Thyroid gland (tissue), 4 donors: ENCODE results near the gene TNS3. TPM values are rescaled to one million over a fixed set of nuclear protein-coding genes. Genes with fewer than 3 reads are reported as not detected.
"Not testable (repeated sequence)": the region's sequence is repeated elsewhere in the genome, so short reads cannot be mapped to it uniquely, and the experiment has no call there.

Experiments
- DNase-seq, 2 donors: peaks; one replicate each; pipeline ENCODE4 v3.0.0-alpha.2; 2019
- H3K27ac ChIP-seq, 3 donors: fragments of 200-600 bp; sonication (generic); 1 replicate in 2 of 3; 2 replicates in 1 of 3; pipeline ENCODE4 v1.5.1; 2016 to 2019; ENCODE audit warnings: mild to moderate bottlenecking in 1 of 3, moderate library complexity in 1 of 3
- H3K27me3 ChIP-seq: fragments of 200-600 bp; sonication (generic); one replicate; pipeline ENCODE4 v1.5.1; 2019
- H3K36me3 ChIP-seq, 2 donors: fragments of 200-600 bp; sonication (generic); one replicate each; pipeline ENCODE4 v1.5.1; 2016 to 2019
- H3K4me1 ChIP-seq, 2 donors: fragments of 200-600 bp; sonication (generic); one replicate each; pipeline ENCODE4 v1.5.1; 2017 to 2019
- H3K4me3 ChIP-seq, 3 donors: fragments of 200-600 bp; sonication (generic); replicated peaks in 1 of 3; 1 replicate in 2 of 3; 2 replicates in 1 of 3; pipeline ENCODE4 v1.5.1; 2016; ENCODE audit warnings: mild to moderate bottlenecking in 1 of 3
- H3K9me3 ChIP-seq: fragments of 200-600 bp; sonication (generic); one replicate; pipeline ENCODE4 v1.5.1; 2017
- POLR2A ChIP-seq, 2 donors: fragments of 450-650 bp; IDR thresholded peaks; one replicate each; pipeline ENCODE4 v1.6.1; 2017; ENCODE audit warnings: antibody characterized with exemption in 2 of 2, mild to moderate bottlenecking in 2 of 2, moderate library complexity in 1 of 2
- WGBS, 2 donors: methylation state at CpG; one replicate each; pipeline ENCODE4 v1.1.5; 2017; 5-methylcytosine and 5-hydroxymethylcytosine counted together
- intact Hi-C: fragments of 100-400 bp; cut with DNase I; formaldehyde crosslinking; loops from one replicate; pipeline ENCODE4 v1.15.1; 2023
- total RNA-seq, 4 donors: library from RNA; depleted of rRNA; stranded (reverse); fragments of >200 nt; gene quantifications; one replicate each; pipeline ENCODE4 v1.2.3, GENCODE V29; 2016
- TF ChIP-seq, protein P1 (sequence below), 6 experiments: fragments of 200-600 bp in 3 of 6; fragments of 450-650 bp in 3 of 6; sonication (generic) in 3 of 6; IDR thresholded peaks; one replicate each; pipeline ENCODE4 v1.5.1; 2016 to 2019; ENCODE audit warnings: antibody characterized with exemption in 6 of 6, mild to moderate bottlenecking in 2 of 6, inconsistent platforms in 1 of 6, moderate library complexity in 1 of 6

Gene TNS3
- total RNA-seq, 4 donors from 2014 or later: 65.8 to 93.0 (median 80.7) TPM

GRCh38 chr7:47586925-47587324 lies 5.0 kb upstream of the TNS3 start:
- H3K36me3 ChIP-seq: no peaks in the 10 kb centered on the region
- WGBS, 2 donors: 81% methylated on average over 3 of the region's 3 CpGs
- H3K4me1 ChIP-seq: peaks cover 29 to 62% of the 10 kb centered on the region in 2 donors
- TF ChIP-seq POLR2A (IDR thresholded peaks at IDR 0.05): no peak
- TF ChIP-seq, protein P1, sequence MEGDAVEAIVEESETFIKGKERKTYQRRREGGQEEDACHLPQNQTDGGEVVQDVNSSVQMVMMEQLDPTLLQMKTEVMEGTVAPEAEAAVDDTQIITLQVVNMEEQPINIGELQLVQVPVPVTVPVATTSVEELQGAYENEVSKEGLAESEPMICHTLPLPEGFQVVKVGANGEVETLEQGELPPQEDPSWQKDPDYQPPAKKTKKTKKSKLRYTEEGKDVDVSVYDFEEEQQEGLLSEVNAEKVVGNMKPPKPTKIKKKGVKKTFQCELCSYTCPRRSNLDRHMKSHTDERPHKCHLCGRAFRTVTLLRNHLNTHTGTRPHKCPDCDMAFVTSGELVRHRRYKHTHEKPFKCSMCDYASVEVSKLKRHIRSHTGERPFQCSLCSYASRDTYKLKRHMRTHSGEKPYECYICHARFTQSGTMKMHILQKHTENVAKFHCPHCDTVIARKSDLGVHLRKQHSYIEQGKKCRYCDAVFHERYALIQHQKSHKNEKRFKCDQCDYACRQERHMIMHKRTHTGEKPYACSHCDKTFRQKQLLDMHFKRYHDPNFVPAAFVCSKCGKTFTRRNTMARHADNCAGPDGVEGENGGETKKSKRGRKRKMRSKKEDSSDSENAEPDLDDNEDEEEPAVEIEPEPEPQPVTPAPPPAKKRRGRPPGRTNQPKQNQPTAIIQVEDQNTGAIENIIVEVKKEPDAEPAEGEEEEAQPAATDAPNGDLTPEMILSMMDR (IDR thresholded peaks at IDR 0.05): no peak
- H3K27ac ChIP-seq: peak overlapping the region in 2 of 3 donors; percentile 46 to 95
- no peaks in the 10 kb centered on the region for H3K9me3 ChIP-seq
- intact Hi-C loops: no loop called here
- H3K27me3 ChIP-seq: no peaks in the 10 kb centered on the region
- no peak overlapping the region for H3K4me3 ChIP-seq
- peak in 1 of 2 donors; percentile 34 for DNase-seq

DNA sequence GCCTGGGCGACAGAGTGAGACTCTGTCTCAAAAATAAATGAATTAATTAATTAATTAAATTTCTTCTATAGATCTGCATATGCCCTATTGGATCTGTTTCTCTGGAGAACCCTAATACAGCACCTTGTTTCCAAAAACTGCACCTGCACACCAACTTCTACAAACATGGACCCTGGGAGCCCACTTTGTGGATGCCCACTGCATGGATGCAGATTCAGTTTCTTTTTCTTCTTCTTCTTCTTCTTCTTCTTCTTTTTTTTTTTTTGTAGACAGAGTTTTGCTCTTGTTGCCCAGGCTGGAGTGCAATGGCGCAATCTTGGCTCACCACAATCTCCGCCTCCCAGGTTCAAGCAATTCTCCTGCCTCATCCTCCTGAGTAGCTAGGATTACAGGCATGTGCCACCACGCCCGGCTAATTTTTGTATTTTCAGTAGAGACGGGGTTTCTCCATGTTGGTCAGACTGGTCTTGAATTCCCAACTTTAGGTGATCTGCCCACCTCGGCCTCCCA lies 4.3 kb upstream of the TNS3 start:
- H3K36me3 ChIP-seq, H3K27me3 ChIP-seq, H3K9me3 ChIP-seq, DNase-seq, H3K4me3 ChIP-seq, intact Hi-C loops, H3K27ac ChIP-seq: not testable (repeated sequence)
- WGBS, 2 donors: 85 to 87% methylated on average over 7 of the region's 7 CpGs
- peaks cover 26 to 56% of the 10 kb centered on the region in 2 donors for H3K4me1 ChIP-seq

DNA sequence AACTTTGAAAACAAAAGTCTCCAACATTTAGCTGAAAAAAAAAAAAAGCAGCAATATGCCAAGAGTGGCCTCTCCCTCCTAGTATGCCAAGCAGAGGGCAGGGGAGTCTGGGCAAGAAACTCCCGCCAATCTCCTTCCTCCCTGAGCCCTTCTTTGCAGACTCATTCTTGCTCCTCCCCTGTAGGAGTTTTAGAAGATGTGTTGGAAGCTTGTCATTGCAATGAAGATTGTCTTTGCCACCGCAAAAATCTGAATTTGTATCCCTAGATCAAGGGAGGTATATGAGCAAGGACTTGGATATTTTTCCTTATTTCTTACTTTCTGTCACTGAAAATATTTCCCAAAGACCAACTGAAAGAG lies 2.6 kb upstream of the TNS3 start:
- Histone ChIP-seq H3K27ac (peak overlapping the region; percentile 64 to 85 (median 73)), H3K9me3 (no peaks in the 10 kb centered on the region), H3K4me3 (no peak overlapping the region), H3K4me1 (peaks cover 31 to 54% of the 10 kb centered on the region in 2 donors), H3K36me3 (no peaks in the 10 kb centered on the region), H3K27me3 (no peaks in the 10 kb centered on the region)
- WGBS, 2 donors: 54 to 69% methylated on average over 2 of the region's 2 CpGs
- intact Hi-C loops: no loop called here
- peak in 1 of 2 donors; percentile 43 for DNase-seq
- TF ChIP-seq POLR2A (IDR thresholded peaks at IDR 0.05): no peak
- TF ChIP-seq, protein P1 (IDR thresholded peaks at IDR 0.05): no peak

DNA sequence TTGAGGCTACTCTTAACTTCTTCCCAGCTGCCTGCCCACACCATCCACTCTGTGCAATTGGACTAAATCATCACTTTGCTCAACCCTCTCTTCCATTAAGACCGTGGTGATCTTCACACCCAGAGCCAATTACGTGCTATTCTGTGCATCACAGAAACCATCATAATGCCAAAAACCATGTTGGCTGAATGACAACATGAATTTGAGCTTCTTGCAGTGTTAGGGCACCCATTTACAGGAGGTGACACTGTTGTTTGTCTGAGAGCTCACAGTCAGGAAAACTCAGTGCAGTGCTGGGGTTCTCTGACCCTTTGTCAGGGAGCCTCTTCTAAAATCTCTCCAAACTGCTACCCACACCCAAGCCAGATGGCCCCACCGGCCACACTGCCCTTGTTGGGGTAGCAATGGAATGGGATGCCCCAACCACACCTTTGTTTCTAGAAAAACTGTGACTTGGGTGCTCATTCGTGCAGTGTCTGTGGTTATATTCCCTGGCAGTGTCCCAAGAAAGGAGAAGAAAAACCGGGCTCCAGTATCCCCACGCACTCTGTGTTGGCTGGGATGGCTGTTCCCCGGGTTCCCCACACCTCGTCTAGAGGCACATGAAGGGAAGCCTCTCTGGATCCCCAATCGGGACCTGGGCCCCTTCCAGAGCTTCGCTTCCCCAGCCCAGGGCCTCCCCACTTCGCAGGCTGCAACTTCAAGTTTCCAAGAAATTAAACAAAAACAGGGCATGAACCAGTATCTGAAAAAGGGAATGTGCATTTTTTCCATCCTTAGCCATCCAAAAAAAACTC lies 2.0 kb upstream of the TNS3 start:
- 48 to 55% methylated on average over 10 of the region's 11 CpGs for WGBS, 2 donors
- no peaks in the 10 kb centered on the region for H3K27me3 ChIP-seq
- H3K36me3 ChIP-seq: no peaks in the 10 kb centered on the region
- no peaks in the 10 kb centered on the region for H3K9me3 ChIP-seq
- TF ChIP-seq POLR2A (IDR thresholded peaks at IDR 0.05): no peak
- TF ChIP-seq, protein P1 (IDR thresholded peaks at IDR 0.05): peak in 1 of 6 experiments; percentile 27
- H3K27ac ChIP-seq: peak overlapping the region; percentile 64 to 85 (median 73)
- peak in 1 of 2 donors; percentile 40 for DNase-seq
- intact Hi-C loops: no loop called here
- H3K4me3 ChIP-seq: no peak overlapping the region
- peaks cover 31 to 60% of the 10 kb centered on the region in 2 donors for H3K4me1 ChIP-seq

DNA sequence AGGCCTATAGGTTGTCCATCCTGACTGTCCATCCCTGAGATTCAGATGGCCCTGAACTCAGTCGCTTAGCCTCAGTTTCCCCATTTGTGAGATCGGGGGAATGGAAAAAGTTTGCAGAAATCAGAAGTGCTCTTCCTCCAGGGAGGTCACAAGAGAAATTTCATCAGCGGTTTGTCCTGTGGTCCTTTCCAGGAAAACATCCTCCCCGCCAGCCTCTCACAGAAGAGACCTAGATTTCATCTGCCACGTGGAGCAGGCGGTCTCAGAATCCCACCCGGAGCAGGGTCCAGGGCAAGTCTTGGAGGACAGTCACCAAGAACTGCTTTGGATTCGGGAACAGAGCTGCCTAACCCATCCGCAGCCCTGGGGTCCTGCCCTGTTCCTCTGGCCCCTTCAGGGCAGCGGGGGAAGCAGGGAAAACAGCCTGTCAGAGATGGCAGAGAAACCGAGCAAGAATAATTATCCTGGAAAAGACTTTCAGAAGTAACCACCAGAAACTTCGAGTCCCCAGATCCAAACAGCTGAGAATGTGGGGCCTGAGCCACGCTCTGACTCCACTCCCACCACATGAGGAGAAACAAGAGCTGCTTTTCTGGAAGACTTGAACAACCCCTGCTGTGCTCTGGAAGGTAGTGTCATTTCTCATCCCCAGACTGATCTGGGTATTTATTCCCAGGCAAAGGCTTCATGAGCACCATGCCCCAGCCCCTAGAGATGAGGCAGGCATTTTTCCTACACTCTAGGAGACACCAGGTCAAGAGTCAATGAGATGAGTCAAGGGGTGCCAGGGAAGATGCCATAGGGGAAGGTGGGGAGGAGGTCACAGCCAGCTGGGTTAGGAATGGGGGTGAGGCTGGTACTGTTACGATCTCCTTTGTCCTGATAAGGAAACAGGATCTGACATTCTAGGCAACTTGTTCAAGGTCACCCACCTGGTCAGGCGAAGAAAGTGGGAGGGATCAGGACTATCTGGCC lies 1.1 kb upstream of the TNS3 start:
- no peaks in the 10 kb centered on the region for H3K36me3 ChIP-seq
- no peaks in the 10 kb centered on the region for H3K27me3 ChIP-seq
- DNase-seq: no peak
- peak overlapping the region; percentile 63 to 85 (median 73) for H3K27ac ChIP-seq
- H3K4me3 ChIP-seq: no peak overlapping the region
- intact Hi-C loops: no loop called here
- 78 to 83% methylated on average over 15 of the region's 15 CpGs for WGBS, 2 donors
- TF ChIP-seq, protein P1 (IDR thresholded peaks at IDR 0.05): no peak
- TF ChIP-seq POLR2A (IDR thresholded peaks at IDR 0.05): no peak
- no peaks in the 10 kb centered on the region for H3K9me3 ChIP-seq
- peaks cover 31 to 63% of the 10 kb centered on the region in 2 donors for H3K4me1 ChIP-seq
